Stimulated activated naive CD8-positive, alpha-beta T cell treated with anti-CD3 and anti-CD28 coated beads, Interleukin-15, Interleukin-2, amounts not matched to agents 100 ng/mL and 50 ng/mL, for 24 hours (primary cell): ENCODE measurements around the gene PDLIM5.
"Not testable (repeated sequence)": the region's sequence is repeated elsewhere in the genome, so short reads cannot be mapped to it uniquely, and the experiment has no call there.

Experiments
- H3K27ac Mint-ChIP-seq: one replicate; pipeline ENCODE4 v1.8.0; 2021; ENCODE audit warnings: mild to moderate bottlenecking, mixed read lengths
- H3K27me3 Mint-ChIP-seq: one replicate; pipeline ENCODE4 v1.8.0; 2021; ENCODE audit warnings: mixed read lengths
- H3K36me3 Mint-ChIP-seq: one replicate; pipeline ENCODE4 v1.8.0; 2021; ENCODE audit warnings: low read depth, mixed read lengths
- H3K4me1 Mint-ChIP-seq: one replicate; pipeline ENCODE4 v1.8.0; 2021; ENCODE audit warnings: low read depth, mixed read lengths
- H3K4me3 Mint-ChIP-seq: one replicate; pipeline ENCODE4 v1.8.0; 2021; ENCODE audit warnings: mild to moderate bottlenecking, mixed read lengths
- H3K9me3 Mint-ChIP-seq: one replicate; pipeline ENCODE4 v1.8.0; 2021; ENCODE audit warnings: mixed read lengths

PDLIM5 gene

DNA sequence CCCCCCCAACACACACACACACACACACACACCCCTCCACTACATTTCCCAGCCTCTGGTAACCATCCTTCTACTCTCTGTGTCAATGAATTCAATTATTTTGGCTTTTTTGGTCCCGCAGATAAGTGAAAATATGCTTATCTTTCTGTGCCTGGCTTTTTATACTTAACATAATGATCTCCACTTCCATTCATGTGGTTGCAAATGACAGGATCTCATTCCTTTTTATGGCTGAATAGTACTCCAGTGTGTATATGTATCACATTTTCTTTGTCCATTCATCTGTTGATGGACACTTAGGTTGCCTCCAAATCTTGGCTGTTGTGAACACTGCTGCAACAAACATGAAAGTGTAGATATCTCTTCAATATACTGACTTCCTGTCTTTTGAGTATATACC is 59.8 kb downstream of the PDLIM5 start:
- Mint-ChIP-seq H3K4me1 (peaks cover 16% of the 10 kb centered on the region), H3K27me3 (no peaks in the 10 kb centered on the region), H3K27ac (no peak overlapping the region), H3K9me3 (peaks cover 3% of the 10 kb centered on the region), H3K4me3 (no peak overlapping the region), H3K36me3 (peaks cover 14% of the 10 kb centered on the region)

DNA sequence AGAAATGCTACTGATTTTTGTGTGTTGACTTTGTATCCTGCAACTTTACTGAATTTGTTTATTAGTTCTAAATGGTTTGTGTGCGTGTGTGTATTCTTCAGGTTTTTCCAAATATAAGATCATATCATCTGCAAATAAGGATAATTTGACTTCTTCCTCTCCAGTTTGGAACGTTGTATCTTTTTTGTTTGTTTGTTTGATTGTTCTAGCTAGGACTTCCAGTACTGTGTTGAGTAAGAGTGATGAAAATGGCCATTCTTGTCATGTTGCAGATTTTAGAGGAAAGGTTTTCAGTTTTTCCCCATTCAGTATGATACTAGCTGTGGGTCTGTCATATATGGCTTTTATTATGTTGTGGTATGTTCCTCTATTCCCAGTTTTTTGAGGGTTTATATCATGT is 61.8 kb downstream of the PDLIM5 start:
- not testable (repeated sequence) for H3K27ac Mint-ChIP-seq, H3K4me3 Mint-ChIP-seq, H3K4me1 Mint-ChIP-seq, H3K9me3 Mint-ChIP-seq, H3K27me3 Mint-ChIP-seq
- peaks cover 14% of the 10 kb centered on the region for H3K36me3 Mint-ChIP-seq

DNA sequence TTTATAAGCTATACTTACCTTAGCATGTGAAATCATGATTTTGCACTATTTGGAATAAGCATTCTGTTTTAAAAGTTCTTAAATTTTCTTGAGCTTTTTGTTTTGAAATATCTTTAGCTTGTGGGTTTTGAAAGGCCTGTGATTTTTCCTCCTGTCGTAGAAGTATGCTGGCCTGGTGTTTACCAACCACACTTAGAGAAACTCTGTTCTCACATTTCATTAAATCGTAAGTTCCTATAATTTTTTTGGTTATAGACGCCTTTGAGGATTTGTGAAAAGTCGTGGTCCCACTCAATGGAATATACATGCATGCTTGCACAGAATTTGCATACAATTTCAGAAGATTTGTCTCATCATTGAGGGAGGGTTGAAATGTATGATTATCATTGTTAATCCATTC is 63.6 kb downstream of the PDLIM5 start:
- Mint-ChIP-seq H3K27ac (no peak overlapping the region), H3K9me3 (peaks cover 3% of the 10 kb centered on the region), H3K4me1 (peaks cover 19% of the 10 kb centered on the region), H3K27me3 (no peaks in the 10 kb centered on the region), H3K36me3 (peaks cover 14% of the 10 kb centered on the region), H3K4me3 (no peak overlapping the region)

DNA sequence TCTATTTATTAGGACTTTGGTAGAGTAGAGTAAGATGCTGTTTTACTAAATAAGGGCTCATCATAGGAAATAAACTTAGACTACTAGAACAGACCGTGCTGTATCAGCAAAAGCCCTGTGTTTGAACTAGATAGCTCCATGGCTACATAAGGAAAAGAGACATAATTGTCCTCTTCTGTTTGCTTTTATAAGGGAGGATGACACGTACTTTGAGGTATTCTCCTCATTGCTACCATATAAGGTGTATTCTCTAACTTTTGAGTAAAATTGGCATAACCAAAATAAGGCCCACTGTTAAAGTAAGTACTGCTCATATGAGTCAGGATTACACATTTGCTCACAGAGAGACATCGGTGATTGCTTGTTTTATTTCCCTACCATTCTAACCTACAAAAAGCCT is 64.3 kb downstream of the PDLIM5 start:
- Mint-ChIP-seq H3K27me3 (no peaks in the 10 kb centered on the region), H3K36me3 (peaks cover 14% of the 10 kb centered on the region), H3K9me3 (peaks cover 3% of the 10 kb centered on the region), H3K27ac (no peak overlapping the region), H3K4me3 (no peak overlapping the region), H3K4me1 (peaks cover 24% of the 10 kb centered on the region)

DNA sequence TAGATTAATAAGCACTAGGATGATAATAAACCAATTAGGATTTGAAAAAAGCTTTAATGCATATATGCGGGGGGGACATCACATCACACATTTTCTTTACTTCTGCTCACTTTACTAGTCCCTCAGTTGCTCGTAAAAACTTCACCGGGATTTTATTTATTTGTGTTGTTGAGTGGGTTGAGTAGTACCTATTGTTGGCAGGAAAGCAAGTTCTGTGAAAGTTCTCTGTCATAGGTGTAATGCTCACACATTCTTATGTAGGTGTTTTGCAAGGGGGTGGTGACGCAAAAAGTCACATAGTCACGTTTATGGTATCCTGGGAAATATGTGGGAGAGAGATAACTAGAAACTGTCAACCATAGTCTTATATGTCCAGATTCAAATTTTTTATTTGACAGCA is 65.3 kb downstream of the PDLIM5 start:
- Mint-ChIP-seq H3K4me3 (no peak overlapping the region), H3K27me3 (no peaks in the 10 kb centered on the region), H3K36me3 (peaks cover 9% of the 10 kb centered on the region), H3K4me1 (peaks cover 24% of the 10 kb centered on the region), H3K9me3 (no peaks in the 10 kb centered on the region), H3K27ac (no peak overlapping the region)

DNA sequence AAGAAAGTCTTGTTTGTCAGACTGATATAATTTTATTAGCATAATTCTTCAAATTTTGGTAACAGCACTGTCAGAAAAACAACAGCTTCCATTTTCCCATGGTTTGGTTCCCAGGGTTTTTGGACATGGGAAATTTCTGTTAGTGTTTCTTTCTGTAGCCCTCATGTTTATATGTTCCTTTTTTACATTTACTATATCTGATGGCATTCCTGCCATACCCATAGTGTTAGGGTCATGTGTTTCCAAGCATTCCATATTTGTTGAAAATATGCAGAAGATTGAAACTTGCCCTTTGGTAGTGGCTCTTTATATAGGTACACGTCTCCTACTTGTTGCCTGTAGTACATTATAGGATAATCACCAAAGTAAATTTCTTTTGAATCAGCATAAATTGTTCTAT is 65.8 kb downstream of the PDLIM5 start:
- peaks cover 9% of the 10 kb centered on the region for H3K36me3 Mint-ChIP-seq
- no peaks in the 10 kb centered on the region for H3K27me3 Mint-ChIP-seq
- H3K4me1 Mint-ChIP-seq = peaks cover 24% of the 10 kb centered on the region
- no peak overlapping the region for H3K27ac Mint-ChIP-seq
- no peak overlapping the region for H3K4me3 Mint-ChIP-seq
- H3K9me3 Mint-ChIP-seq = no peaks in the 10 kb centered on the region

DNA sequence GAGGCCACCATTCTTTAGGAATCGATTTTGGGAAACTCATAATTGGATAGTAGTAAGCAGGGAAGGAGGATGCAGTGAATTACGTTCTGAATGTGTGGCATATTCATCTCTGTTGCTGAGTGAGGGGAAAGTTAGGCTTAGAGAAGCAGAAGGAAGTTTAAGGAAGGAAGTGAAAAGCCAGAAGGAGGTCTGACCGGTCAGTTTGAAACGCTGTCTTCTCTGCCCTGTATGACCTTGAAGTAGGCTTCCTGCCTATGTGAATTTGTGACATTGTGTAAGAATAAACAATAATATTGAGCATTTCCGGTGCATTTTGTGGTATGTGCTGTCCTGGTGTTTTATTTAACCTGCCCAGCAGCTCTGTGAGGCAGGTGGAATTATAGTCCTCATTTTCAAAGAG is 67.3 kb downstream of the PDLIM5 start:
- Mint-ChIP-seq H3K4me3 (no peak overlapping the region), H3K9me3 (no peaks in the 10 kb centered on the region), H3K27ac (no peak overlapping the region), H3K4me1 (peaks cover 19% of the 10 kb centered on the region), H3K36me3 (no peaks in the 10 kb centered on the region), H3K27me3 (no peaks in the 10 kb centered on the region)

DNA sequence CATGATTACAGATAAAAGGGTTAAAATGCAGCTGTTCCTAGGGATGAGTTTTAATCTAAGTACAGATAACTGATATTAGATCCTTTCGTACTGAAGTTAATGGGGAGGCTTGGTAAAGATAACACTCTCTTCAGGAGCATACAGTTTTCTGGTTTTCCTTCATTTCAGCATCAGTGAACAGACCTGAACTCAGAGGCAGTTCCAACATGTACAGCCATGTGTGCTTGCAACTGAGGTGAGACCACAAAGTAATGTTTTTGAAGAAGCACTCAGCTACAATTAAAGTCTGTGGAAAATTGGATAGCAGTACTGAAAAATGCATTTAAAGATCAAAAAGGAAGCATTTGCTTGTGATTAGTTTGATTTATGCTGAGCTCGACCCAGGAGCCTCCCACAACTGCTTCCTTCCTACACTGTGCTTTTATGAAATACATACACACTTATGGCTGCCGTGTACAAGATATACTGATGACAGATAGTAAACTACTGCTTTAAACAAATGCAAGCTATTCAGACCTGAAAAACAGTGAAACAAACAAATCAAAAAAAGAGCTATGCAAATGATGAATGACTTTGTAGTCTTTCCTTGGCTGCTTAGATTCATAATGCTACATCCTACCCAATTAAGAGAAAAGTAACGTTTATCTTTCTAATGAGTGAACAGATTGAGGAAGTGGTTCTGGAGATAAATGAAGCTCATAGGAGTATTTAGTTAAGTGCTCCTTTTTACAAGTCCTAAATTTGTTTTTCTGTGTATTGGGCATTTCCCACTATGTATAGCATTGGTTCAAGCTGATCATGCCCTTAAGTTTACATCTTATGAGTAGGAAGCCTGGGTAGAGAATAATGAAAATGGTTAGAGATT is 68.4 kb downstream of the PDLIM5 start:
- no peaks in the 10 kb centered on the region for H3K36me3 Mint-ChIP-seq

DNA sequence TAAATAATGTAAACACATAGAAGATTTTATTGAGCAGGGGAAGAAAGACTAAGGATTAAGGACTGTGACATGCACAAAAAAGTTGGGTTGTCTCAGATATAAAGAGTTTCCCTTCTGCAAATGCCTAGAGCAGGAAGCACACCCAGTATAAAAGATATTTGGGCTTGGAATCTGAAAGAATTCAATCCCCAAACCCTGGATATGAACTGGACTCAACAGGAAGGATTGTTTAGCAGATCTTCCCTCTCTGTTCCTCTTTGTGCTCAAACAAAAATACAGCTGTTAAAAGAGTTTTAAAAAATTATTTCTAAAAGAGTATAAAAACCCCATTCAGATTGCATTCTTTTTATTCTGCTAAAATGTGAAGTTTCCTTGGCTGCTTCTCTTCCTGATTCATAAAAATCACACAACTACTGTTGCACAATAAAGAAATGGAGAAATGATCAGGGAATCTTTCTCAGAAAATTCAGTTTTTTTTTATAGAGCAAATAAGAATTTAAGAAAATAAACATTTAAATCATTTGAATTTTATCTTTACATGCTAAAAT is 71.4 kb downstream of the PDLIM5 start:
- Mint-ChIP-seq H3K4me1 (peaks cover 19% of the 10 kb centered on the region), H3K27ac (no peak overlapping the region), H3K36me3 (peaks cover 4% of the 10 kb centered on the region), H3K27me3 (no peaks in the 10 kb centered on the region), H3K4me3 (no peak overlapping the region), H3K9me3 (no peaks in the 10 kb centered on the region)

More for the DNA sequence above, 68.4 kb downstream of the PDLIM5 start:
- H3K27me3 Mint-ChIP-seq = no peaks in the 10 kb centered on the region
- H3K4me3 Mint-ChIP-seq = no peak overlapping the region
- H3K27ac Mint-ChIP-seq = no peak overlapping the region
- no peaks in the 10 kb centered on the region for H3K9me3 Mint-ChIP-seq
- H3K4me1 Mint-ChIP-seq = peaks cover 19% of the 10 kb centered on the region

DNA sequence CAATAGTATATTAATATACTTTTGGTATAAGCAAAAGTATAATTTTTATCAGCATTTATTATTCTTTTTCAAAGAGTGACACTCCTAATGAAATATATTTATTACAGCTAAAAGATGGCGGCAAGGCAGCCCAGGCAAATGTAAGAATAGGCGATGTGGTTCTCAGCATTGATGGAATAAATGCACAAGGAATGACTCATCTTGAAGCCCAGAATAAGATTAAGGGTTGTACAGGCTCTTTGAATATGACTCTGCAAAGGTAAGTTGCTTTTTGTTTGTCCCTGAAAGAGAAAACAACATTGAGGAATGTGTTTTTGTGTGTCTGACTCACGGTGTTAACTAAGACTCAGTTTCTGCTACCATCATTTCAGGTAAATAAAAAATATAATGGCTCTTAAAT is 71.9 kb downstream of the PDLIM5 start:
- Mint-ChIP-seq H3K36me3 (peaks cover 4% of the 10 kb centered on the region), H3K4me1 (peaks cover 19% of the 10 kb centered on the region), H3K9me3 (no peaks in the 10 kb centered on the region), H3K27me3 (no peaks in the 10 kb centered on the region), H3K27ac (no peak overlapping the region), H3K4me3 (no peak overlapping the region)

DNA sequence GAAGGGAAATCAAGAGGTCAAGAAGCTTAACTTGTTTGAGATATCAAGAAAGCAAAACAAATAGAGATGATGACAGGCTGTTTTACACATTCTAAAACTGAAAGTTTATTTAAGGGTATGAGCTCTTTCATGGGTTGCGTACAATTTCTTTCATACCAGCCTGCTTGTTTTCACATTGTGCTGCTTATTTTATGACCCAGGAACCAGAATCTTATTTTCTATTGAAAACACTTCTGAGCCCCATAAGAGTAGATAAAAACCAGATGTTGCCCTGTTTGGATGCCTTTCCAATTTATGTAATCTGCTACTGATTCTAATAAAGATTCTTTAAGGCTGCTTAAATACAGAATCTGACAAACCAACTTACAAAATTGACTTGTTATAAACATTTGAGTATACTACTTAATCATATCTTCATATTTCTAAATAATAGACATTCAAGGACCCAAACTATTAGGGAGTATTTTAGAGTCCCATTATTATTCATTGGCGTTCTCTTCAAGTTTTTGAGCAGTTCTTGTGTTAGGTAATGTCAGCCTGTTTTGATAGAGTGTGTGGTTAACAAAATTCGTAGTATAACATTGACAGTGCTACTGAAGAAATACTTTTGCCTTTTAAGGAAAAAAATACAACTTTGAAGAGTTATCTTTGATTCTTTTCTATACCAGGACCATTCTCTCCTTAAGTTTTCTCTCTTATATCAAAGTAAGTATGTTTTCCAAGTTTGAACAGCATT is 74.4 kb downstream of the PDLIM5 start:
- peaks cover 8% of the 10 kb centered on the region for H3K36me3 Mint-ChIP-seq
- H3K9me3 Mint-ChIP-seq = no peaks in the 10 kb centered on the region
- H3K4me3 Mint-ChIP-seq = no peak overlapping the region
- no peaks in the 10 kb centered on the region for H3K4me1 Mint-ChIP-seq
- no peak overlapping the region for H3K27ac Mint-ChIP-seq
- no peaks in the 10 kb centered on the region for H3K27me3 Mint-ChIP-seq

DNA sequence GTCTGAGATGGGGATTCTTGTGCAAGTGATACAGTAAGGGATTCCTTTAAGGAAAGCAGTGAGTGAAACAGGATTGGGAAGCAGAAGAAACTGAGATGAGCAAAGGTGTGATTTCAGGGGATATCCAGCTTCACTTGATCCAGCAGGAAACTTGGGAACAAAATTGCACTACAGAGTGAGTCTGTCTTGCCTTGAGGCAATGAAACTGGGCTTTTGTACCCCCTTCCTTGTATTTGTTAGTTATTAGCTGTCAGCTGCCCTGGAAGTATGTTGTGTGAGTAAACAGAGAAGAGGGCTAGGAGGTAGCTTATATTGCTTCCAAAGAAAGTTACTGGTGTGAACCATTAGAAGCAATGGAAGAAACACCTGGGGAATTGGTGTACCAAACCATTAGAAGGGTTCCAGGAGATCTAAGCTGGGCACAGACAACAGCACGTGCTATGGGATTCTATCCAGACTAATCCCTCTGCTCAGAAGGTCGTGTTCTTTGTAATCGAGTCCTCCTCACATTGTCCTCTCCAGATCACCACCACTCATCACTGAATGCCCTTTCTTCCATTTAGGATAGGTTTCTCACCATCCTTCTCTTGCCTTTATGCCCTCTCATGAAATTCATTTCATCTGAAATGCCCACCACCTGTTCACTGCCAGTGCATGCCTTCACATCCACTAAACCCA is 76.0 kb downstream of the PDLIM5 start:
- H3K27ac Mint-ChIP-seq = no peak overlapping the region

DNA sequence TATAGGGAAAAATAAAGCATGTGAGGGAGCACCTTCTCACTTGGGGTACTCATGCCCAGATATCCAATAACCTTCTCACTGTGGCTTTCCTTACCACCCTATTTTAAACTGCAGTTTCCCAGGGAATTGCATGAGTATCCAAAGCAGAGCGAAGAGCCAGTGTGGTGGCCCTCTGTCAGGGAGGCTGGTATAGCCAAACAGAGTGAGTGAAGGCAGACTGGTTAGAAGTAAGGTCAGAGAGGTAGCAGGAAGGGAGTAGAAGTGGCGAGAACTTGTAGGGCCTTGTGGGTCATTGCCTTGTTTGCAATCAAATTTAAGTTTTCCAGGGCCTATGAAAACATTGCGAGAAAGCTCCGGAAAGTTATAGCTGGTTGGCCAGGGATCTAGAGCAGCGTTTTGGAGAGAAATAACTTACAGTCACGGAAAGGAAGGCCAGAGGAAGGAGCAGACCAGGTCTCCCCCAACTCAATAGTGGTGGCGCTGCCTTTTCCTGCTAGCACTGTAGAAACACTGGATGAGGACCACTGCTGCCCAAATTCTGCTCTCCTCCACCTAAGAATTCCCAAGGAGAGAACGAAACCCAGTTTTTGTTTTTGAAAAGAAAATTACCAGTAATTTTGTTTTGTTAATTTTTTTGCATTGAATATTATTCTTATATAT is 77.2 kb downstream of the PDLIM5 start:
- H3K9me3 Mint-ChIP-seq = no peaks in the 10 kb centered on the region
- peaks cover 5% of the 10 kb centered on the region for H3K4me1 Mint-ChIP-seq
- no peak overlapping the region for H3K27ac Mint-ChIP-seq
- no peaks in the 10 kb centered on the region for H3K27me3 Mint-ChIP-seq
- peaks cover 8% of the 10 kb centered on the region for H3K36me3 Mint-ChIP-seq
- no peak overlapping the region for H3K4me3 Mint-ChIP-seq

More for the DNA sequence above, 76.0 kb downstream of the PDLIM5 start:
- no peaks in the 10 kb centered on the region for H3K27me3 Mint-ChIP-seq
- H3K36me3 Mint-ChIP-seq = peaks cover 8% of the 10 kb centered on the region
- H3K4me1 Mint-ChIP-seq = no peaks in the 10 kb centered on the region
- no peaks in the 10 kb centered on the region for H3K9me3 Mint-ChIP-seq
- H3K4me3 Mint-ChIP-seq = no peak overlapping the region

DNA sequence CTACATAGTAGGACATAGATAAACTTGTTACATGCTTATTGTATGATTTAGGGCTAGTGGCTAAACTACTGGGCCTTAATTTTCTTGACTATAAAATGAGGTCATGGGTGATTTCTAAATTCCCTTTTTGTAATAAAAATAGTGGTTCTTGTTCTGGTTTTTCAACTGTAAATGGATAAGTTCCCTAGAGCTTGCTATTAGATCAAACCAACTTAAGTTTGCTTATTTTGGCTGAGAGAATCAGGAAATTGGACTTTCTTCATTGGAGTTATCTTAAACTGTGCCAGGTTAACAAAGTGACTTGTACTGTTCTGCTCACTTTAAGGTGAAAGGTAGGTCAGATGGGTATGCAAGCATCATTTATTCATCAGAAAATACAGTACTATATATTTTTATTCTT is 78.3 kb downstream of the PDLIM5 start:
- Mint-ChIP-seq H3K4me3 (no peak overlapping the region), H3K27ac (no peak overlapping the region), H3K27me3 (no peaks in the 10 kb centered on the region), H3K4me1 (peaks cover 9% of the 10 kb centered on the region), H3K36me3 (peaks cover 8% of the 10 kb centered on the region), H3K9me3 (no peaks in the 10 kb centered on the region)
